NCI-H2107 treated with DMSO at 0.1 percent for 48 hours (cell line): ENCODE data around the gene CLEC4M.
"Not testable (repeated sequence)": the region's sequence is repeated elsewhere in the genome, so short reads cannot be mapped to it uniquely, and the experiment has no call there.

Source experiments
- DNase-seq: peaks from one replicate; lab custom pipeline; 2025; ENCODE audit not compliant: unreplicated experiment; lab: John Stamatoyannopoulos, UW

The CLEC4M gene

DNA sequence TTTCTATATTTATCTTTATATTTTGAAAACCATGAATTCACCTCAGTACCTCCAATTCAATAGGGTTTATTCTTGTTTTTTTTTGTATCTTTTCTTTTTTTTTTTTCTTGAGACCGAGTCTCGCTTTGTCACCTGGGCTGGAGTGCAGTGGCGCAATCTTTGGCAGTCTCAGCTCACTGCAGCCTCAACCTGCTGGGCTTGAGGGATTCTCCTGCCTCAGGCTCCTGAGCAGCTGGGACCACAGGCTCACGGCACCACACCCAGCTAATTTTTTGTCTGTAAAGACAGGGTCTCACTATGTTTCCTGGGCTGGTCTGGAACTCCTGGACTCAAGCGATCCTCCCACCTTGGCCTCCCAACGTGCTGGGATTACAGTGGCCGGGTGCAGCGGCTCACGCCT is 43.8 kb downstream of the CLEC4M start:
- DNase-seq: no peak

DNA sequence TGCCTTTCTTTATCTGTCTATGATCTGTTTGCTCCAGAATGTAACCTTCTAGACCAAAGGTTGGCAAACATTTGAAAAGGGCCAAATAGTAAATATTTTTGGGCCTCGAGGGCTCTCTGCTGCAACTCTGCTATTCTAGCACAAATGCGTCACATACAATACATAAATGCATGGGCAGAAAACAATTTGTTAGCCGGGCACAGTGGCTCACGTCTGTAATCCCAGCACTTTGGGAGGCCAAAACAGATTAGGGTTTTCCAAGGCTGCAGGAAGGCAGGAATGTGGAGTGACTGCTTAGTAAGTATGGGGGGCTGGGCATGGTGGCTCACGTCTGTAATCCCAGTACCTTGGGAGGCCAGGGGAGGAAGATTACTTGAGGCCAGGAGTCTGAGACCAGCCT is 45.1 kb downstream of the CLEC4M start:
- no peak for DNase-seq

DNA sequence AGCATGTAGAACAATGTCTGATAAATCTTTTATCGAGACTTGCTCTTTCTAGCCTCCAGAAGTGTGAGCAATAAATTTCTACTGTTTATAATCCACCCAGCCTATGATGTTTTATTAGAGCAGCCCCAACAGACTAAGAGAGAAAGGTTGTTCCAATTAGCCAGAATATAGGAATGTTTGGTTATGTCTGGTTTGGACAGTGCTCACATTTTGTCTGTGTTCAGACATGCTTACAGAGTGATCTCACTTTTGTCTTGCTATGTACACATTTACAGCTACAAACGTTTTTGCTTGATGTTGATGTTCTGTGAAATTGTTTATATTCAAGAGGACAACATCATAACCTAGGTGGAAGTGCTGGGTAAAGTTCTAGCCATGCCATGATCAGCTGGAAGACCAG is 48.9 kb downstream of the CLEC4M start:
- no peak for DNase-seq

- no peak for DNase-seq
These were observed 52.3 kb downstream of the CLEC4M start for GRCh38 chr19:7815325-7815724.

DNA sequence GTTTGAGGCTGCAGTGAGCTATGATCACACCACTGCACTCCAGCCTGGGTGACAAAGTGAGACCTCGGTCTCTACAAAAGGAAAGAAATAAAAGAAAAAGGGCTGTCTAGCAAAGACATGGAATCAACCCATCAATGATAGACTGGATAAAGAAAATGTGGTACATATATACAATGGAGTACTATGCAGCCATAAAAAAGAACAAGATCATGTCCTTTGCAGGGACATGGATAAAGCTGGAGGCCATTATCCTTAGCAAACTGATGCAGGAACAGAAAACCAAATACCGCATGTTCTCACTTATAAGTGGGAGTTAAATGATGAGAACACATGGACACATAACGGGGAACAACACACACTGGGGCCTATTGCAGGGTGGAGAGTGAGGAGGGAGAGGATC is 53.0 kb downstream of the CLEC4M start:
- DNase-seq: not testable (repeated sequence)

- no peak for DNase-seq
These were observed 54.8 kb downstream of the CLEC4M start for GRCh38 chr19:7817801-7818200.

GRCh38 chr19:7818806-7819205 is 55.8 kb downstream of the CLEC4M start:
- DNase-seq: no peak
